Astrocyte of the cerebellum (primary cell): ENCODE results near the gene KCNIP1.

Experiments used
- DNase-seq: peaks from one replicate; pipeline ENCODE4 v3.0.0-alpha.2; 2011; ENCODE audit warnings: low read depth
- H3K4me3 ChIP-seq: 2 replicates; pipeline ENCODE4 v1.5.1; 2011; ENCODE audit warnings: mild to moderate bottlenecking, low read depth, low read length, moderate library complexity
- in situ Hi-C: cut with HindIII; loops from 2 replicates; pipeline ENCODE4 v1.10.0; 2017; ENCODE audit warnings: low sequenced_read_pairs
- TF ChIP-seq, protein P1 (sequence below): IDR thresholded peaks from 2 replicates; pipeline ENCODE4 v1.5.1; 2012; ENCODE audit warnings: low read length, low read depth, moderate library complexity, mild to moderate bottlenecking; ENCODE audit errors: missing control alignments

Gene KCNIP1

DNA sequence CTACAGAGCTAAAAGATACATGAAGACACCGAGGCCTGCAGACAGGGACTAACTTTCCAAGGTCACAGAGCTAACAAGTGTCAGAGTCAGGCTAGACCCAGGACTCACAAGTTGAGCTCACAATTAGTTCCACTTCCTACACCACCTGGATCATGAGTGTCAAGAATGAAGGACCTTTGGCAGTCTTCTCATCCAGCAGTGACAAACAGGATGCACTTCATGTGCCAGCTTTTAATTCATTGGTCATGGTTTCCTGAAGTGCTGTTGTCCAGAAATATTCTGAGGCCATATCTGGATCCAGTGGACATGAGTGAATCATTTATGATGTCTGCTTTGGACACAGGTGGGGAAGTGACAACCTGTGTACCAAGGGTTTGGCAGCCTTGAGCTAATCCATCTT lies 77.4 kb downstream of the KCNIP1 start:
- TF ChIP-seq, protein P1, sequence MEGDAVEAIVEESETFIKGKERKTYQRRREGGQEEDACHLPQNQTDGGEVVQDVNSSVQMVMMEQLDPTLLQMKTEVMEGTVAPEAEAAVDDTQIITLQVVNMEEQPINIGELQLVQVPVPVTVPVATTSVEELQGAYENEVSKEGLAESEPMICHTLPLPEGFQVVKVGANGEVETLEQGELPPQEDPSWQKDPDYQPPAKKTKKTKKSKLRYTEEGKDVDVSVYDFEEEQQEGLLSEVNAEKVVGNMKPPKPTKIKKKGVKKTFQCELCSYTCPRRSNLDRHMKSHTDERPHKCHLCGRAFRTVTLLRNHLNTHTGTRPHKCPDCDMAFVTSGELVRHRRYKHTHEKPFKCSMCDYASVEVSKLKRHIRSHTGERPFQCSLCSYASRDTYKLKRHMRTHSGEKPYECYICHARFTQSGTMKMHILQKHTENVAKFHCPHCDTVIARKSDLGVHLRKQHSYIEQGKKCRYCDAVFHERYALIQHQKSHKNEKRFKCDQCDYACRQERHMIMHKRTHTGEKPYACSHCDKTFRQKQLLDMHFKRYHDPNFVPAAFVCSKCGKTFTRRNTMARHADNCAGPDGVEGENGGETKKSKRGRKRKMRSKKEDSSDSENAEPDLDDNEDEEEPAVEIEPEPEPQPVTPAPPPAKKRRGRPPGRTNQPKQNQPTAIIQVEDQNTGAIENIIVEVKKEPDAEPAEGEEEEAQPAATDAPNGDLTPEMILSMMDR = no peak
- no peak overlapping the region for H3K4me3 ChIP-seq
- DNase-seq = no peak
- in situ Hi-C loops = no loop called here

DNA sequence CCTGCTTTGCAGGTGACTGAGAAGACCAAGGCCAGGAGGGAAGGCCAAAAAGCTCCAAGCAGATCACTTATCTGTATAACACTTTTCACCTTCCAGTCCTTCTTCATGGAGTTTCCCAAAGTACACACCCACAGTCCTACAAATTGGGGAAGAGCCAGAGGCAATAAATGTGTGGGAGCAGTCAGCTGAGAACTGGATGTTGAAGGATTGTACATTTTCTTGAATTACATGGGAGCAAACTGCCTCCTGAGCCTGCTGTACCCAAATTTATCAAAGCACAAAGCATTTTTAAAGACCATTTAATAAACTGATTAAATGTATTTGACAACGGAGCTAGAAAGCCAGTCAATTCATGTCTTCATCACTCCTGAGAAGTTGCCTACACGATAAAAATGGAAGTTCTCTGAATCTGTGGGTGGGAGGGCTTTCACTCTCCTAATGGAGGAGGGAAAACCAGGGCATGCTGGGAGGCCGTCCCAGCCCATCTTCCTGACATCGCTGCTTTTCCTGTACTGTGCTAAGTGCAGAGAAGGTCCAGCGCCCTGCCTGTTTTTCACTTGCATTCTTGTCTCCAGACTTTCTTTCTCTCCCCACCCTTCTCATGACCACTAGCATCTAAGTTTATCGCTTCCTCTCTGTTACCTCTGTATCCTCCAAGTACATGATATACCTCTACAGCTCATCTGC lies 79.0 kb downstream of the KCNIP1 start:
- in situ Hi-C loops = no loop called here
- DNase-seq = no peak
- no peak overlapping the region for H3K4me3 ChIP-seq
- TF ChIP-seq, protein P1 = no peak

DNA sequence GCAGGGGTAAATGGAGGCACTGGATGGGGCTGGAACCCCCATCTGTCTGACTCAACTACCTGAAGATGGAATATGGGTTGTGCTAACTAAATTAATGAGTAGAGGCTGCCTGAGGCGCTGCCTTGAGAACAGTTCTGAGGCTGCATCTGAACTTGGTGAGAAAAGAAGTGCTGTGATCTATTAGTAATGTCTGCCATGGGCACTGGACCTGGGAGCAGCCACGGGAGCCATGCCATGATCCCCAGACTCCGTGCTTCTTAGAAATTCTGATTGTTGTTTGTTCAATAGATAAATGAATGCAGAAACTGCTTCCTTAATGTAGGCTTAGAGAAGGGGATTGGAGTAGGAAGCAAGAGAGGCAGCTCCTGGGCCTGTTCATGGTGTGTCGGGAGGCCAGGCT lies 80.2 kb downstream of the KCNIP1 start:
- H3K4me3 ChIP-seq = no peak overlapping the region
- TF ChIP-seq, protein P1 = no peak
- in situ Hi-C loops = no loop called here
- no peak for DNase-seq

DNA sequence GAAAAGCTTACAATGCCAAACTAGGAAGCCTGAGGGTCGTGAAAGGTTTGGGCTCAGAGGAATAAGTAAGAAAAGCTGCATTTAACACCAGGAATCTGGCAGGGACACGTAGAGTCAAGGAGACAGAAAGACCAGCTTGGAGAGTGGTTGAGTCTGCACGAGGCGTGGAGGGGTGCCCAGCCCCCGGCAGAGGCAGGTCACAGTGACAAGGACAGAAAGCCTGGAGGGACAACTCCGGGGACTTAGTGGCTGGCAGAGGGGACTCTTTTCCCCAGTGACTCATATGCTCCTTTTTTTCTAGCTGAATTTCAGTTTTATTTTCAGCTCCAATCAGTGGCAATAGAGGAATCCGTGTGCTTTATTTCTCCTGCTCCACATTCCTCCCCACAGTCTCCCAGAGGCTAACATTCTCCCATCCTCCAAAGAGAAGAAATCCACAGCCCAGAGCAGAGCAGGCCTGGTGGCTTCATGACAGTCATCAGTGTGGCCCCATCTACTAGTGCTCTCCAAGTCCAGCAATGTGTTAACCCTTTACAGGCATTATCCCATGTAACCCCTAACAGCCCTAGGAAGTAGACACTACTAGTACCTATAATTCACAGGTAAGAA lies 80.7 kb downstream of the KCNIP1 start:
- no peak for DNase-seq
- in situ Hi-C loops = no loop called here
- H3K4me3 ChIP-seq = no peak overlapping the region
- TF ChIP-seq, protein P1 = no peak

DNA sequence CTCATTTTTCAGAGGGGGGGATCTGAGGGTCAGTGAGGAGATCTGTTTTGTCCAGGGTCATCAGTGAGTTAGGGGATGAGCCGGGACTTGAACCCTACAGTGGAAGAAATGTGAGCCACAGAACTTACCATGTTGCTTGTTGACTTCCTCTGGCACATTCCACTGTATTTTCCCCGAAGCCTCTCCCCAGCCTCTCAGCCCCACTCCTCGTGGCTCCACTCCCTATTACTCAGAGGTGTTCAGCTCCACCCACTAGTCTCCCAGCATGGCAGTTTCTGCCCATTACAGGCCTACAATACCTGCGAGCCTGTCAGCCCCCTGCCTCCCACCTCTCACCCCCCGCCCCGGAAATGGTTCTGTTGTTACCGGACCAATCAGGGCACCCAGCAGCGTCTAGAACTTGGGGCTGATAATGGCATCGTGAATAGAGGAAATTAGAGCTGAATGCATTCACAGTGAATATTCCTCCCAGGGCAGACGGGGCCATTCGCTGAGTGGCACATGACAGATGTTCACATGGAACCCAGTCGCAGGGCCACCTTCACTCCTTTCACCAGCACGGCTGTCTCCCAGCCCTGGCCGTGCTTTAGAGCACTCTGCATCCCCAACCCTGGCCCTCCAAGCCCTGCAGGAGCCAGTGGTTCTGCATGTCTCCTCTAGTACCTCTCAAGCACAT lies 81.6 kb downstream of the KCNIP1 start:
- in situ Hi-C loops = no loop called here
- H3K4me3 ChIP-seq = no peak overlapping the region
- DNase-seq = no peak
- TF ChIP-seq, protein P1 = no peak

DNA sequence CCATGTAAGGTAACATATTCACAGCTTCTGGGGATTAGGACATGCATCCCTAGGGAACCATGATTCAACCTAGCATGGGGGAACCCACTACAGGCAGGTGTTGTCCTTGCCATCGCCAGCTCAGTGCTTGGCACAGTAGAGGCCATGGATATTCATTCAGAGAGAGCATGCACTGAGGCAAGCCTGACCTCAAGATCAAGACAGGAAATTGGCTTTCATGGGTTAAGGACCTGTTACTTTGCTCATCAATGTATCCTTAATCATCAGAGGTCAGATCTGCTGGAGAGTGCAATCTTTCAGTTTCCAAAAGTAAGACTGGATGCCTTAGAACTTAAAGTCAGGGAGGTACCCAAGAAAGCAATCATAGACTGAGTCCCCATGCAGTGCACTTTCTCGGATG lies 84.0 kb downstream of the KCNIP1 start:
- TF ChIP-seq, protein P1 = no peak
- no peak overlapping the region for H3K4me3 ChIP-seq
- in situ Hi-C loops = no loop called here
- DNase-seq = no peak
